ENCODE measurements around the gene ALCAM.

ALCAM gene

GRCh38 chr3:105417525-105418289 is 51.0 kb downstream of the ALCAM start:
- Histone ChIP-seq H3K4me3 (ENCODE audit: insufficient read length, low read depth) (no peak overlapping the region), H3K4me1 (ENCODE audit: insufficient read depth, insufficient read length) (no peaks in the 10 kb centered on the region), H3K27me3 (ENCODE audit: insufficient read depth, insufficient read length) (no peaks in the 10 kb centered on the region), H3K9ac (ENCODE audit: insufficient read length, low read depth) (no peak overlapping the region), H3K9me3 (ENCODE audit: insufficient read depth, low read length) (no peaks in the 10 kb centered on the region), H3K36me3 (ENCODE audit: insufficient read depth, insufficient read length, low read length) (no peaks in the 10 kb centered on the region)
- DNase-seq (ENCODE audit: low read depth, low spot score) = no peak
- TF ChIP-seq SUZ12 (IDR thresholded peaks at IDR 0.05; ENCODE audit: extremely low read depth, insufficient read depth, insufficient read length) (no peak), ZNF274 (IDR thresholded peaks at IDR 0.05; ENCODE audit: low read depth, low read length) (no peak), YY1 (IDR thresholded peaks at IDR 0.05; ENCODE audit: insufficient read depth, insufficient read length) (no peak)

- Histone ChIP-seq H3K9ac (ENCODE audit: insufficient read length, low read depth) (no peak overlapping the region), H3K36me3 (ENCODE audit: insufficient read depth, insufficient read length, low read length) (no peaks in the 10 kb centered on the region), H3K27me3 (ENCODE audit: insufficient read depth, insufficient read length) (no peaks in the 10 kb centered on the region), H3K4me1 (ENCODE audit: insufficient read depth, insufficient read length) (no peaks in the 10 kb centered on the region), H3K4me3 (ENCODE audit: insufficient read length, low read depth) (no peak overlapping the region), H3K9me3 (ENCODE audit: insufficient read depth, low read length) (no peaks in the 10 kb centered on the region)
- no peak for TF ChIP-seq YY1 (IDR thresholded peaks at IDR 0.05; ENCODE audit: insufficient read depth, insufficient read length)
- no peak for TF ChIP-seq ZNF274 (IDR thresholded peaks at IDR 0.05; ENCODE audit: low read depth, low read length)
- TF ChIP-seq SUZ12 (IDR thresholded peaks at IDR 0.05; ENCODE audit: extremely low read depth, insufficient read depth, insufficient read length) = no peak
- no peak for DNase-seq (ENCODE audit: low read depth, low spot score)
These were observed 55.9 kb downstream of the ALCAM start for GRCh38 chr3:105422645-105423044.

GRCh38 chr3:105423397-105423796 is 56.7 kb downstream of the ALCAM start:
- TF ChIP-seq SUZ12 (IDR thresholded peaks at IDR 0.05; ENCODE audit: extremely low read depth, insufficient read depth, insufficient read length) = no peak
- no peak for TF ChIP-seq ZNF274 (IDR thresholded peaks at IDR 0.05; ENCODE audit: low read depth, low read length)
- no peak for TF ChIP-seq YY1 (IDR thresholded peaks at IDR 0.05; ENCODE audit: insufficient read depth, insufficient read length)
- Histone ChIP-seq H3K4me3 (ENCODE audit: insufficient read length, low read depth) (no peak overlapping the region), H3K9me3 (ENCODE audit: insufficient read depth, low read length) (no peaks in the 10 kb centered on the region), H3K4me1 (ENCODE audit: insufficient read depth, insufficient read length) (no peaks in the 10 kb centered on the region), H3K9ac (ENCODE audit: insufficient read length, low read depth) (no peak overlapping the region), H3K27me3 (ENCODE audit: insufficient read depth, insufficient read length) (no peaks in the 10 kb centered on the region), H3K36me3 (ENCODE audit: insufficient read depth, insufficient read length, low read length) (no peaks in the 10 kb centered on the region)
- DNase-seq (ENCODE audit: low read depth, low spot score) = no peak

DNA sequence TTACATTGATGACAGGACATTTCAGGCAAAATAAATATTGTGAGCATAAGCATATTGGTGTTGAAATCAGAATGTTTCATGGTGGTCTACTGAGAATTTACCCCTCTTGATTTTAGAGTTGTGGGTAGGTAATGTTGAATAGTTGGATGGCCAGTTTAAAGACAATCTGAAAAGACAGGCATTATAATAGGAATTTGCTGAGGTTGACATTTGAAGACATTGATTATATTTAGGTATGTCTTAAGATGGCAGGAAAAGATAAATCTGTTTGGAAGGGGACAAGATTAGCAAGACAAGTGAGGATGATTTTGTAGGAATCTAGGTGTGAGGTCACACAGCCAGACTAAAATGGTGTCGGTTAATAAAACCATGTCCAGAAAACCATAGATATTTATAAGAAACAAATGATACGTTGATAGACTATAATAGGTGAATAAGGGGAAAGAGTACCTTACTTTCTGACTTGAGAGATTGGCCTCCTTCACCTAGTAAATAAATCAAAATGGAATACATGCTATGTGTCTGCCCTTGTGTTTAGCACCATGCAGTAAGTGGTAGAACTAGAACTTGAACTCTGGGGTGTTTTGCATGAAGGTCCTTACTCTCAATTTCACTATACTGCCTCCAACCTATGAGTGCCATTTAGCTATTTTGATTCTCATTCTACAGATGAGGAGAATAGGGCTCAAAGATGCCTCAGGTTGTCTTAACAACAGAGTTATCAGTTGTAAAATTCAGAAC is 57.9 kb downstream of the ALCAM start:
- Histone ChIP-seq H3K4me3 (ENCODE audit: insufficient read length, low read depth) (no peak overlapping the region), H3K9ac (ENCODE audit: insufficient read length, low read depth) (no peak overlapping the region), H3K36me3 (ENCODE audit: insufficient read depth, insufficient read length, low read length) (no peaks in the 10 kb centered on the region), H3K27me3 (ENCODE audit: insufficient read depth, insufficient read length) (no peaks in the 10 kb centered on the region), H3K9me3 (ENCODE audit: insufficient read depth, low read length) (no peaks in the 10 kb centered on the region), H3K4me1 (ENCODE audit: insufficient read depth, insufficient read length) (no peaks in the 10 kb centered on the region)
- TF ChIP-seq ZNF274 (IDR thresholded peaks at IDR 0.05; ENCODE audit: low read depth, low read length) = no peak
- TF ChIP-seq YY1 (IDR thresholded peaks at IDR 0.05; ENCODE audit: insufficient read depth, insufficient read length) = no peak
- TF ChIP-seq SUZ12 (IDR thresholded peaks at IDR 0.05; ENCODE audit: extremely low read depth, insufficient read depth, insufficient read length) = no peak
- no peak for DNase-seq (ENCODE audit: low read depth, low spot score)

GRCh38 chr3:105425153-105425502 is 58.4 kb downstream of the ALCAM start:
- Histone ChIP-seq H3K4me3 (ENCODE audit: insufficient read length, low read depth) (no peak overlapping the region), H3K9me3 (ENCODE audit: insufficient read depth, low read length) (no peaks in the 10 kb centered on the region), H3K27me3 (ENCODE audit: insufficient read depth, insufficient read length) (no peaks in the 10 kb centered on the region), H3K36me3 (ENCODE audit: insufficient read depth, insufficient read length, low read length) (no peaks in the 10 kb centered on the region), H3K9ac (ENCODE audit: insufficient read length, low read depth) (no peak overlapping the region), H3K4me1 (ENCODE audit: insufficient read depth, insufficient read length) (no peaks in the 10 kb centered on the region)
- DNase-seq (ENCODE audit: low read depth, low spot score) = no peak
- TF ChIP-seq ZNF274 (IDR thresholded peaks at IDR 0.05; ENCODE audit: low read depth, low read length) (no peak), YY1 (IDR thresholded peaks at IDR 0.05; ENCODE audit: insufficient read depth, insufficient read length) (no peak), SUZ12 (IDR thresholded peaks at IDR 0.05; ENCODE audit: extremely low read depth, insufficient read depth, insufficient read length) (no peak)

GRCh38 chr3:105427332-105427731 is 60.6 kb downstream of the ALCAM start:
- no peak for DNase-seq (ENCODE audit: low read depth, low spot score)
- H3K9ac ChIP-seq (ENCODE audit: insufficient read length, low read depth) = no peak overlapping the region
- TF ChIP-seq SUZ12 (IDR thresholded peaks at IDR 0.05; ENCODE audit: extremely low read depth, insufficient read depth, insufficient read length) = no peak
- no peak for TF ChIP-seq YY1 (IDR thresholded peaks at IDR 0.05; ENCODE audit: insufficient read depth, insufficient read length)
- TF ChIP-seq ZNF274 (IDR thresholded peaks at IDR 0.05; ENCODE audit: low read depth, low read length) = no peak
- H3K4me3 ChIP-seq (ENCODE audit: insufficient read length, low read depth) = no peak overlapping the region
- H3K36me3 ChIP-seq (ENCODE audit: insufficient read depth, insufficient read length, low read length) = no peaks in the 10 kb centered on the region
- no peaks in the 10 kb centered on the region for H3K4me1 ChIP-seq (ENCODE audit: insufficient read depth, insufficient read length)
- H3K27me3 ChIP-seq (ENCODE audit: insufficient read depth, insufficient read length) = no peaks in the 10 kb centered on the region
- H3K9me3 ChIP-seq (ENCODE audit: insufficient read depth, low read length) = no peaks in the 10 kb centered on the region

- TF ChIP-seq ZNF274 (IDR thresholded peaks at IDR 0.05; ENCODE audit: low read depth, low read length) (no peak), SUZ12 (IDR thresholded peaks at IDR 0.05; ENCODE audit: extremely low read depth, insufficient read depth, insufficient read length) (no peak), YY1 (IDR thresholded peaks at IDR 0.05; ENCODE audit: insufficient read depth, insufficient read length) (no peak)
- Histone ChIP-seq H3K4me3 (ENCODE audit: insufficient read length, low read depth) (no peak overlapping the region), H3K9me3 (ENCODE audit: insufficient read depth, low read length) (no peaks in the 10 kb centered on the region), H3K27me3 (ENCODE audit: insufficient read depth, insufficient read length) (no peaks in the 10 kb centered on the region), H3K9ac (ENCODE audit: insufficient read length, low read depth) (no peak overlapping the region), H3K4me1 (ENCODE audit: insufficient read depth, insufficient read length) (no peaks in the 10 kb centered on the region), H3K36me3 (ENCODE audit: insufficient read depth, insufficient read length, low read length) (no peaks in the 10 kb centered on the region)
- no peak for DNase-seq (ENCODE audit: low read depth, low spot score)
These were observed 62.5 kb downstream of the ALCAM start for GRCh38 chr3:105429034-105429762.

All from NT2/D1 (cell line).